ENCODE data around the gene NRARP.

The NRARP gene

GRCh38 chr9:137321726-137322361 is 19.8 kb upstream of the NRARP start:
- no peak for TF ChIP-seq TEAD4 (IDR thresholded peaks at IDR 0.05)
- TF ChIP-seq NFIC (IDR thresholded peaks at IDR 0.05): no peak
- TF ChIP-seq CREB1 (IDR thresholded peaks at IDR 0.05; ENCODE audit: low read depth): no peak
- no peak for TF ChIP-seq TAF1 (IDR thresholded peaks at IDR 0.05; ENCODE audit: low read depth)
- TF ChIP-seq, protein P1, sequence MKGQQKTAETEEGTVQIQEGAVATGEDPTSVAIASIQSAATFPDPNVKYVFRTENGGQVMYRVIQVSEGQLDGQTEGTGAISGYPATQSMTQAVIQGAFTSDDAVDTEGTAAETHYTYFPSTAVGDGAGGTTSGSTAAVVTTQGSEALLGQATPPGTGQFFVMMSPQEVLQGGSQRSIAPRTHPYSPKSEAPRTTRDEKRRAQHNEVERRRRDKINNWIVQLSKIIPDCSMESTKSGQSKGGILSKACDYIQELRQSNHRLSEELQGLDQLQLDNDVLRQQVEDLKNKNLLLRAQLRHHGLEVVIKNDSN (IDR thresholded peaks at IDR 0.05): no peak
- TF ChIP-seq EGR1 (IDR thresholded peaks at IDR 0.05): no peak
- TF ChIP-seq FOXM1 (IDR thresholded peaks at IDR 0.05; ENCODE audit: borderline replicate concordance, low read depth): no peak
- no peak for TF ChIP-seq TCF12 (IDR thresholded peaks at IDR 0.05; ENCODE audit: low read depth)
- no peak for TF ChIP-seq RAD21 (IDR thresholded peaks at IDR 0.05; ENCODE audit: low read depth)
- TF ChIP-seq EP300 (IDR thresholded peaks at IDR 0.05; ENCODE audit: borderline replicate concordance): no peak
- TF ChIP-seq ZBTB7A (IDR thresholded peaks at IDR 0.05; ENCODE audit: low read depth): no peak
- no peak for TF ChIP-seq YY1 (IDR thresholded peaks at IDR 0.05; ENCODE audit: low read depth)
- no peak for TF ChIP-seq REST (IDR thresholded peaks at IDR 0.05; ENCODE audit: low read depth)
- TF ChIP-seq CEBPB (IDR thresholded peaks at IDR 0.05): no peak

DNA sequence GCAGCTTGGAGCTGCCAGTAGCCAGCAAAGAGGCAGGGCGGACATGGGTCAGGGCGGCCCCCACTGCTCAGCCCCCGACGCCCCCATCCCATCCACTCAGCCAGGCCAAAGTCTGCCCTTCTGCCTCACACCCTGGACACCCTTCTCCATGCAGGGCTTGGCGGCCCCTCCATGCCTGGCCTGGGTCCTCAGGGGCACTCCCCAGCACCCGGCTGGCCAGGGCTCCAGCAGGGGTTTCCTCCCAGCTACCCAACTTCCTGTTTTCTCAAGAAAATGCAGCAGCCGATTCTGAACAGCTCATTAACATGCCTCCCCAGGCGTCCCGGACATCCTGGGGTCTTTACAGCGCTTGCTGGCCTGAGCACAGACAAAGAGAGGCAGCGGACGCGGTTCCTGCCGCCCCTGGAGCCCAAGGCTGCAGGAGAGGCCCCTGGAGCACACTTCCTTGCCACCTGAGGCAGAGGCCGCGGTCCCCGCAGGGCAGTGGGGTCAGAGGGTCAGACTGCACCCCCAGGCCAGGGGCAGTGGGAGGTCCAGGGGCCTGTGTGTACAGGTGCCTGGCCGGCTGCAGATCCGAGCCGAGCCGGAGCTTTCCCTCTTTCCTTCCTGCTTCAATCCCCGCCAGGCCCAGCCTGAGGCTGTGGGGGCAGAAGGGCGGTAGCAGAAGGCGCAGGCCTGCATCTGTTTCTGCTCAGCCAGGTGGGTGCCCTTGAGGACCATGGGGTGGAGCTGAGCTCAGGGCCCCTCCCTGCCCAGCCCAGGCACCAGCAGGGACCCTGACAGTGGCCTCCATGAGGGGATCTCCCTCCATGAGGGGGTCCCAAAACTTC is 18.7 kb upstream of the NRARP start:
- TF ChIP-seq TCF12 (IDR thresholded peaks at IDR 0.05; ENCODE audit: low read depth) (no peak), TEAD4 (IDR thresholded peaks at IDR 0.05) (no peak), ZBTB7A (IDR thresholded peaks at IDR 0.05; ENCODE audit: low read depth) (no peak), NFIC (IDR thresholded peaks at IDR 0.05) (no peak), YY1 (IDR thresholded peaks at IDR 0.05; ENCODE audit: low read depth) (no peak), FOXM1 (IDR thresholded peaks at IDR 0.05; ENCODE audit: borderline replicate concordance, low read depth) (no peak), EP300 (IDR thresholded peaks at IDR 0.05; ENCODE audit: borderline replicate concordance) (no peak), MAX (IDR thresholded peaks at IDR 0.05) (no peak)

GRCh38 chr9:137319739-137320551 is 17.9 kb upstream of the NRARP start:
- TF ChIP-seq TCF12 (IDR thresholded peaks at IDR 0.05; ENCODE audit: low read depth): no peak
- no peak for TF ChIP-seq TEAD4 (IDR thresholded peaks at IDR 0.05)
- no peak for TF ChIP-seq EP300 (IDR thresholded peaks at IDR 0.05; ENCODE audit: borderline replicate concordance)
- TF ChIP-seq EGR1 (IDR thresholded peaks at IDR 0.05): no peak
- TF ChIP-seq REST (IDR thresholded peaks at IDR 0.05; ENCODE audit: low read depth): no peak
- TF ChIP-seq CREB1 (IDR thresholded peaks at IDR 0.05; ENCODE audit: low read depth): no peak
- TF ChIP-seq NFIC (IDR thresholded peaks at IDR 0.05): no peak
- no peak for TF ChIP-seq CEBPB (IDR thresholded peaks at IDR 0.05)

GRCh38 chr9:137319011-137319738 is 17.1 kb upstream of the NRARP start:
- TF ChIP-seq FOXM1 (IDR thresholded peaks at IDR 0.05; ENCODE audit: borderline replicate concordance, low read depth): no peak
- no peak for TF ChIP-seq CEBPB (IDR thresholded peaks at IDR 0.05)
- TF ChIP-seq NFIC (IDR thresholded peaks at IDR 0.05): no peak
- TF ChIP-seq EP300 (IDR thresholded peaks at IDR 0.05; ENCODE audit: borderline replicate concordance): no peak
- no peak for TF ChIP-seq TEAD4 (IDR thresholded peaks at IDR 0.05)
- peak; percentile 22; the same call in 1 of the 2 replicates for TF ChIP-seq RAD21 (IDR thresholded peaks at IDR 0.05; ENCODE audit: low read depth)
- no peak for TF ChIP-seq ZBTB7A (IDR thresholded peaks at IDR 0.05; ENCODE audit: low read depth)

DNA sequence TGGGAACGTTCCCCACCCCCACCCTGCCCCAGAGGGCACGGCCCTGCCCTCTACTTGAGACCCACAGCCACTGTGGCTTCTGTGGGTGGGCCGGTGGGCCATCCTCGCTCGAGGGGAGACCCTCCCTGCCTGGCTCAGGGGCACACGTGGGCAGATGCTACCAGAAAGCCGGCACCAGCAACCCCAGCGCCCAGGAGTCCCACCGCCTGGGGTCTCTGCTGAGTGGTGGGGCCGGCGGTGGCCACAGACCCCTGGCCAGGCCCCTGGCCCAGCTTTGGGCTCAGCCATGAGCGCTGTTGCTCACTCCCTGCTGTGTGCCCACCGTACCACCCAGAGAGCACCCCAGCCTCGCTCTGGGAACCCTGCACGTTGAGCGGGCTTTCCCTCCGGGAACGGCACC is 16.5 kb upstream of the NRARP start:
- TF ChIP-seq FOXM1 (IDR thresholded peaks at IDR 0.05; ENCODE audit: borderline replicate concordance, low read depth): no peak
- TF ChIP-seq MAX (IDR thresholded peaks at IDR 0.05): no peak
- TF ChIP-seq CEBPB (IDR thresholded peaks at IDR 0.05): no peak
